PC-9 (cell line): ENCODE measurements around the gene RNF182.

ENCODE experiments used
- EZH2 ChIP-seq: fragments of 200-600 bp; sonication (generic); IDR thresholded peaks from 2 replicates; pipeline ENCODE4 v1.8.0; 2017; ENCODE audit warnings: antibody characterized with exemption, low read depth
- TF ChIP-seq, protein P1 (sequence below): fragments of 200-600 bp; sonication (generic); conservative IDR thresholded peaks from 2 replicates; pipeline ENCODE4 v1.6.1; 2017; ENCODE audit warnings: mixed run types, antibody characterized with exemption, mild to moderate bottlenecking, moderate library complexity

GRCh38 chr6:13892017-13892645, 32.6 kb upstream of the RNF182 start:
- no peak for TF ChIP-seq EZH2
- TF ChIP-seq, protein P1, sequence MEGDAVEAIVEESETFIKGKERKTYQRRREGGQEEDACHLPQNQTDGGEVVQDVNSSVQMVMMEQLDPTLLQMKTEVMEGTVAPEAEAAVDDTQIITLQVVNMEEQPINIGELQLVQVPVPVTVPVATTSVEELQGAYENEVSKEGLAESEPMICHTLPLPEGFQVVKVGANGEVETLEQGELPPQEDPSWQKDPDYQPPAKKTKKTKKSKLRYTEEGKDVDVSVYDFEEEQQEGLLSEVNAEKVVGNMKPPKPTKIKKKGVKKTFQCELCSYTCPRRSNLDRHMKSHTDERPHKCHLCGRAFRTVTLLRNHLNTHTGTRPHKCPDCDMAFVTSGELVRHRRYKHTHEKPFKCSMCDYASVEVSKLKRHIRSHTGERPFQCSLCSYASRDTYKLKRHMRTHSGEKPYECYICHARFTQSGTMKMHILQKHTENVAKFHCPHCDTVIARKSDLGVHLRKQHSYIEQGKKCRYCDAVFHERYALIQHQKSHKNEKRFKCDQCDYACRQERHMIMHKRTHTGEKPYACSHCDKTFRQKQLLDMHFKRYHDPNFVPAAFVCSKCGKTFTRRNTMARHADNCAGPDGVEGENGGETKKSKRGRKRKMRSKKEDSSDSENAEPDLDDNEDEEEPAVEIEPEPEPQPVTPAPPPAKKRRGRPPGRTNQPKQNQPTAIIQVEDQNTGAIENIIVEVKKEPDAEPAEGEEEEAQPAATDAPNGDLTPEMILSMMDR, result no peak
